ENCODE measurements around the gene SDR42E1.

GRCh38 chr16:82011199-82011641, at the start of gene SDR42E1:
- peak in 1 of 4 donors; percentile 42 for TF ChIP-seq POLR2A (IDR thresholded peaks at IDR 0.05)
- TF ChIP-seq, protein P1, sequence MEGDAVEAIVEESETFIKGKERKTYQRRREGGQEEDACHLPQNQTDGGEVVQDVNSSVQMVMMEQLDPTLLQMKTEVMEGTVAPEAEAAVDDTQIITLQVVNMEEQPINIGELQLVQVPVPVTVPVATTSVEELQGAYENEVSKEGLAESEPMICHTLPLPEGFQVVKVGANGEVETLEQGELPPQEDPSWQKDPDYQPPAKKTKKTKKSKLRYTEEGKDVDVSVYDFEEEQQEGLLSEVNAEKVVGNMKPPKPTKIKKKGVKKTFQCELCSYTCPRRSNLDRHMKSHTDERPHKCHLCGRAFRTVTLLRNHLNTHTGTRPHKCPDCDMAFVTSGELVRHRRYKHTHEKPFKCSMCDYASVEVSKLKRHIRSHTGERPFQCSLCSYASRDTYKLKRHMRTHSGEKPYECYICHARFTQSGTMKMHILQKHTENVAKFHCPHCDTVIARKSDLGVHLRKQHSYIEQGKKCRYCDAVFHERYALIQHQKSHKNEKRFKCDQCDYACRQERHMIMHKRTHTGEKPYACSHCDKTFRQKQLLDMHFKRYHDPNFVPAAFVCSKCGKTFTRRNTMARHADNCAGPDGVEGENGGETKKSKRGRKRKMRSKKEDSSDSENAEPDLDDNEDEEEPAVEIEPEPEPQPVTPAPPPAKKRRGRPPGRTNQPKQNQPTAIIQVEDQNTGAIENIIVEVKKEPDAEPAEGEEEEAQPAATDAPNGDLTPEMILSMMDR (IDR thresholded peaks at IDR 0.05), result no peak
- no peak for TF ChIP-seq POLR2AphosphoS5 (IDR thresholded peaks at IDR 0.05)
- no peak for TF ChIP-seq EP300 (IDR thresholded peaks at IDR 0.05)
